ENCODE measurements around the gene BATF. TPM values are rescaled to one million over a fixed set of nuclear protein-coding genes. Genes with fewer than 3 reads are reported as not detected.
"Not testable (repeated sequence)": the region's sequence is repeated elsewhere in the genome, so short reads cannot be mapped to it uniquely, and the experiment has no call there.

Gene BATF, protein sequence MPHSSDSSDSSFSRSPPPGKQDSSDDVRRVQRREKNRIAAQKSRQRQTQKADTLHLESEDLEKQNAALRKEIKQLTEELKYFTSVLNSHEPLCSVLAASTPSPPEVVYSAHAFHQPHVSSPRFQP
- 100 to 1,000 TPM; 123 to 211 TPM for total RNA-seq

DNA sequence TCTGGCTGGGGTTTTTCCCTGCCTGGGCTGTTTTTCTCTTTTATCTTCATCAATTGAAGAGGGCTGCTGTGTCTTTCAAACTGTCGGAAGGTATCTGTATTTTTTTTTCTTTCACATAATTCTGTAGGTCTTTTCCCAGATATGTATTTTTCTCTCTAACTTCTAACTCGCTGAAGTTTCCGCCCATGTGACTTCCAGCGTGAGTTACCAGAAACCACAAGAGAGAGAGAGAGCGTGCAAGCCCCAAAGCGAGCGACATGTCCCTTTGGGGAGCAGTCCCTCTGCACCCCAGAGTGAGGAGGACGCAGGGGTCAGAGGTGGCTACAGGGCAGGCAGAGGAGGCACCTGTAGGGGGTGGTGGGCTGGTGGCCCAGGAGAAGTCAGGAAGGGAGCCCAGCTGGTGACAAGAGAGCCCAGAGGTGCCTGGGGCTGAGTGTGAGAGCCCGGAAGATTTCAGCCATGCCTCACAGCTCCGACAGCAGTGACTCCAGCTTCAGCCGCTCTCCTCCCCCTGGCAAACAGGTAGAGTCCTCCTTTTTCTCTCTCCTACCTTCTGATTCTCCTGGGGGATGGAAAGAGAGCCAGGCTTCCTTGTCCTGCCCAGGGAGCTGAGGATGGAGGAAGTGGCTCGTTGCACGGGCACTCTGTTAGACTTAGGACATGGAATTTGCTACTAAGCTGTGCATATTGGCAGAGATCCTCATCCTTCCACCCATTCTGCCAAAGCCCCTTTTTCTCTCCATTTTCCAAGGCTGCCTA, at the start of gene BATF:
Gene BATF, plus strand, starts transcription at position 246 of the 759 bp plus-strand sequence. Its CDS starts 214 bp downstream, at position 460.
- no peaks in the 10 kb centered on the region for H3K9me3 Mint-ChIP-seq
- peaks cover 40% of the 10 kb centered on the region for H3K4me1 Mint-ChIP-seq
- ATAC-seq (replicated peaks) = peak; percentile 55
- peak within 1 kb of the TSS; percentile 98 for H3K4me3 Mint-ChIP-seq
- no peaks in the 10 kb centered on the region for H3K27me3 Mint-ChIP-seq
- peaks cover 58% of the 10 kb centered on the region for H3K36me3 Mint-ChIP-seq (ENCODE audit: low read depth)
- H3K27ac Mint-ChIP-seq = peak within 1 kb of the TSS; percentile 97

DNA sequence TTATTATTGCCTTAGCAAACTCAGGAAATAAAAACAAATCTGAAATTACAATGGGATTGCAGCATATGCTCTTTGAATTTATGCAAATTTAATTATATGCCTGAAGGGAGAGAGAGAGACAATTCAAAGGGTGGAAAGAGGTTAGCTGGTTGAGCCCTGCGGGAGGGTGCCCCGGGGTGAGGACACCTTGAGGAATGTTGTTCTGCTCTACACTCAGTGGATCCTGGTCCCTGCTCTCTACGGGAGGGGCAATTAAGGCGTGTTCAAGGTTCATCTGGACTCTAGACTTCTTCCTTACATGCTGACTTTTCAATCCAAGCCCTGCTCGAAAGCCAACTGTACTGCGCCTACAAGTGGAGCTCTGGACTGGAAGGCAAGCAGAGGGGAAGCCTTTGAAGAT, 48.1 kb upstream of the BATF start:
- not testable (repeated sequence) for H3K27ac Mint-ChIP-seq; H3K36me3 Mint-ChIP-seq (ENCODE audit: low read depth); H3K27me3 Mint-ChIP-seq; H3K9me3 Mint-ChIP-seq; H3K4me1 Mint-ChIP-seq; ATAC-seq (replicated peaks); H3K4me3 Mint-ChIP-seq

DNA sequence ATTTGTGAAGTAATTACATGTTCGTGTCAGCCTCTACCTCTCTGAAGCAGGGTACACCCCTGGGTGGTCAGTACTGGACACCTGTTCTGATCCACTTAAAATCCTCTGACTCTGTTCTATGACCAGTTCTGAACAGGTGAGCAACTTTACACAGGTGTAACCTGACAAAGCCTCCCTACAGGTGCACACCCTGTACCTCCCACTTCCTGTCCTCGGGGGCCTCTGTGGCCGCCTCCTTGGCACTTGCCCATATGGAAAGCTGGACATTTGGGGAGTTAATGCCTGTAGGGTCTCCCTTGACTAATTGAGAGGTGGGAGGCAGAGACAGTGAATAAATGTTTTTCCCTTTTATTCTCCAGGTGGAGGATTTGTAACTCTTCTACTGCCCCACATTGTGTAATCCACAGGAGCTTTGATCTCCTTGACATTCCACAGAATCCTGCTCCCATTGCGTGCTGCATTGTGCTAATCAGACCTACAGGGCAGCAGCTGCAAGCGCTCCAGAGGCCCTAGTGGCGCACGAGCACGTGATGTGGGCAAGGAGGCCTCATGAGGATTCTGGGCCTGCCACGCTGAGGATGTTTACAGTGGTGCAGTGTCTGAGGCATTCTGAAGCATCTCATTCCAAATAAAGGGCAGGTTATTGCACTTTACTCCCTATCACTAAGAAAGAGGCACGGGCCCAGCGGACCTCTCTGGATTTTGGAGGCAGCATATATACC, 45.8 kb upstream of the BATF start:
- no peaks in the 10 kb centered on the region for H3K27me3 Mint-ChIP-seq
- no peaks in the 10 kb centered on the region for H3K4me1 Mint-ChIP-seq
- H3K27ac Mint-ChIP-seq = no peak overlapping the region
- H3K4me3 Mint-ChIP-seq = no peak overlapping the region
- H3K36me3 Mint-ChIP-seq (ENCODE audit: low read depth) = no peaks in the 10 kb centered on the region
- ATAC-seq (replicated peaks) = no peak
- H3K9me3 Mint-ChIP-seq = no peaks in the 10 kb centered on the region

DNA sequence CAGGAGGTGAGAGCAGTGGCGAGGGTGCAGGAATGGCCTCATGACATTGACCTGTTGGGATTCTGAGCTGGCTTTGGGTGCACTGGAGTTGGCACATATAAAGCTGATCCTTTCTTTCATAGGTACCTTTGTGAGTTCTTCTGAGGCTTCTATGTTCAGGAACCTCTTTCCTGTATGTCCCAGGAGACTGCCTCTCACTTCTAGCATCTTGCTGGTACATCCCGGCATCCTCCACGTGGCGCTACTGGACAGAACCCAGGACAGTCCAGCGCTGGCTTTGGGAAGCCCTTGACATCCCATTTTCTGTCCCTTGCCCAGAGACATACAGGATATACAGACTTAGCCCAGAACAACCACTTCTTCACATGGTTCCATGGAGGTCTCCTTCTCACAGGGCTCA, 44.4 kb upstream of the BATF start:
- Mint-ChIP-seq H3K4me3 (no peak overlapping the region), H3K4me1 (no peaks in the 10 kb centered on the region), H3K36me3 (ENCODE audit: low read depth) (no peaks in the 10 kb centered on the region), H3K9me3 (no peaks in the 10 kb centered on the region), H3K27ac (no peak overlapping the region), H3K27me3 (no peaks in the 10 kb centered on the region)
- ATAC-seq (replicated peaks) = no peak

DNA sequence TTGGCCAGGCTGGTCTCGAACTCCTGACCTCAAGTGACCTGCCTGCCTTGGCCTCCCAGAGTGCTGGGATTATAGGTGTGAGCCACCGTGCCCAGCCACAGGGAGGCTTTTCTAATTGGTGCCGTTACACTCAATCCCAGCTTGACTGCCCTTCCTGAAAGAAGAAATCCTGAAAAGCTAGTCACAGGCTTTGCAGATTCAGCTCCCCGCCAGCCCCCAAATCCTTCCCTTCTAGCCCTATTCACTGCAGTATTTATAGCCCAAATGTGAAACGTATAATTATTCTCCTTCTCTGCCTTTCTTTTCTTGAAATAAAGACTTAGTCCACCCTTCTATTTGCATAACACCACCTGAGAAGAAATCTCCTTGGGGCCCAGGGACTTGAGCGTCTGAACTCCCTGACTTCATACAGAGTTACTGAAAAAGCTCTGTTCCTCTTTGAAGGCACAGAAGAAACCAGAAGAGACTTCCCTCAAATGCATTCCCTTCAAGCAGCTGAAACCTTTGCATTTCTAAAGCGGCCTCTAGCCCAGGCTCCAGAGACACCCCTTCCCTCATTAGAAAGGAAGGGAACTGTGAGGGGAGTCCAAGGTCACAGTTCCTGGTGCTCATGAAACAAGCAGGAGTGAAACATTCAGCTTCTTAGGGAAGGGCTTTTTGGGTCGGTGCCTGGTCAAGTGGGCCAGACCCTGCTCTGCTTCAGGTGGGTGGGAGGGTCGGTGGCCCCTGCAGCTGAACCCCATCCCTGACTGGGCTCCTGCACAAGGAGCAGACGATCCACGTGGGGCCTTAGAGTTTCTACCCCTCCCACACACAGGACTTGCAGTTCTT, 42.3 kb upstream of the BATF start:
- Mint-ChIP-seq H3K27ac (no peak overlapping the region), H3K27me3 (no peaks in the 10 kb centered on the region), H3K36me3 (ENCODE audit: low read depth) (no peaks in the 10 kb centered on the region), H3K4me1 (no peaks in the 10 kb centered on the region), H3K9me3 (no peaks in the 10 kb centered on the region), H3K4me3 (no peak overlapping the region)
- ATAC-seq (replicated peaks) = no peak

DNA sequence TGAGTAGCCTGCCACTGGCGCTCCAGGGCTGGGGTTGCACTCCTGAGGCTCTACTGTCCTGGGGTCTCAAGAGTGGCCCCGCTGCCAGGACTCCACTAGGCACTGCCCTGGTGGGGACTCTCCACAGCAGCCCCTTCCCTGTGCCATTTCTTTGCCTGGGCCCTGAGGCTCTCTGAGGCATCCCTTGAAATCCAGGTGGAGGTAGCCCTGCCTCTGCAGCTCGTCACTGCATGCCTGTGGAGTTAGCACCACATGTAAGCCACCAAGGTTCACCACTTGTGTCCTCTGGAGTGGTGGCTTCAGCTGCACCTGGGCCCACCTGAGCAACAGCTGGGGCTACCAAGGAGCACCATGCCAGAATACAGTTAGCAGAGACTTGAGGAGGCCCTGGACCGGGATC, 39.9 kb upstream of the BATF start:
- Mint-ChIP-seq H3K4me1 (peaks cover 6% of the 10 kb centered on the region), H3K27me3 (no peaks in the 10 kb centered on the region), H3K4me3 (no peak overlapping the region), H3K36me3 (ENCODE audit: low read depth) (no peaks in the 10 kb centered on the region), H3K9me3 (no peaks in the 10 kb centered on the region), H3K27ac (no peak overlapping the region)
- no peak for ATAC-seq (replicated peaks)

DNA sequence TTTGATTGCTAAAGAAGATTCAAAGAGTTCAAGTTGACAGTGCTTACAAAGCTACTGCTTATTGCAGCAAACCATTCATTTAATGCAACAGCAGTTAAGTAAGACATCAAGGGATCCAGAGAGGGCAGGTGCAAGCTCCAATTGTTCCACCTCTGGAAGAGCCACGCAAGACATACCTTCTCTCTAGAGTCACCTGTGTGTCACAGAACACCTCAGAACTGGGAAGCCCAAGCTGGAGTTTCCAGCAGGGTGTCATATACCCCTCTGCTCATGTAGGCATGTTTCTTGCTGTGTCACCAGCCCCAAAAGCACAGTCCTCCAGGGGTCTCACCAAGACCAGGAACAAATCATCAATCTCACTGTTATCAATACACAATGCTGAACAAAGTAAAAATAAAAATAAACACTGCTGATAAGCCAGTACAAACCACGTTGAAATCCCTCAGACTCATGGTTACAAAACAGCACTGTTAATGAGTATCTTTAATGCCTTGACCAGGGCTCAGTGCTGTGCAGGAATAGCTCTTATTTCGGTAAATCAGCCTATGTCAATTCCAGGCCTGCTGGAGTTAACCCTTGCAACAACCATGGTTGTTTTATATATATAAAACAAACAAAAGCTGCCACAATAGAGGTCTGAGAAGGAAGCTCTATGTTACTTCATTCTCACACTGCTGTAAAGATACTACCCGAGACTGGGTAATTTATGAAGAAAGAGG, 37.4 kb upstream of the BATF start:
- no peak overlapping the region for H3K4me3 Mint-ChIP-seq
- peaks cover 13% of the 10 kb centered on the region for H3K4me1 Mint-ChIP-seq
- H3K27me3 Mint-ChIP-seq = no peaks in the 10 kb centered on the region
- H3K36me3 Mint-ChIP-seq (ENCODE audit: low read depth) = no peaks in the 10 kb centered on the region
- H3K27ac Mint-ChIP-seq = no peak overlapping the region
- no peaks in the 10 kb centered on the region for H3K9me3 Mint-ChIP-seq
- ATAC-seq (replicated peaks) = no peak

DNA sequence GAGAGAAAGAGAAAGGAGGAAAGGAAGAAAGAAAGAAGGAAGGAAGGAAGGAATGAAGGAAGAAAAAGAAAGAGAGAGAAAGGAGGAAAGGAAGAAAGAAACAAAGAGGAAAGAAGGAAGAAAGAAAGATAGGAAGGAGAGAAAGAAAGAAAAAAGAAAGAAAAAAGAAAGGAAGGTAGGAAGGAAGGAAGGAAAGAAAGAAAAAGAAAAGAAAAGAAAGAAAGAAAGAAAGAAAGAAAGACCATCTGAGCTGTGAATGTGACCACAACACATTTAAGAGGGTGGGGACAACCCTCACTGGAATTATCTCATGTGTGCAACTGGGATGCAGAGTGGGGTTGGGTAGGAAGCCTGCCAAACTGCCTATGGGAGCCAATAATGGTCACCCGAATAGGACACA, 36.0 kb upstream of the BATF start:
- no peaks in the 10 kb centered on the region for H3K27me3 Mint-ChIP-seq
- H3K4me3 Mint-ChIP-seq = no peak overlapping the region
- H3K9me3 Mint-ChIP-seq = no peaks in the 10 kb centered on the region
- H3K27ac Mint-ChIP-seq = no peak overlapping the region
- no peak for ATAC-seq (replicated peaks)
- H3K36me3 Mint-ChIP-seq (ENCODE audit: low read depth) = no peaks in the 10 kb centered on the region
- H3K4me1 Mint-ChIP-seq = peaks cover 13% of the 10 kb centered on the region

DNA sequence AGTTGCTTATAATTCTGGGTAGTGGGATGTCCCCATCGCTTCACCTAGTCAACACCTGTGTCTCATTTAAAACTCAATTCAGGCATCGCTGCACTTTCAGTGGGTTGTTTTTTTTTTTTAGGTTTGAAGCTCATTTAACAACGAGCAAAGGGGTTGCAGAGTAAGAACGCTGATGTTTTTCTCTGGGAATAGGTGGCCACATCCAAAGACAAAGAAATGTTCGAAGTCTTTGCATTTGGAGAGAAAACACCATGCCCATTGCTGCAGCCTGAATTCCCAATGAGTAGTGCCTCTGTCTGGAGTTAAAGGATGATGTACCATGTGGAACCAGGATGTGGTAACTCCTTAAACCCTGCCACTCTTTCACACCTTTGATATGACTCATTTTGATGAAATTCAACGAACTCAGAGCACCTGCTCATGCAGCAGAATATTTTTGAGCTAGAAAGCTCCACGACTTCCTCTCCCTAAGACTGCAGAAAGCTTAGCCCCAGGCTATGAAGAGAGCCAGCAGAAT, 35.1 kb upstream of the BATF start:
- Mint-ChIP-seq H3K36me3 (ENCODE audit: low read depth) (no peaks in the 10 kb centered on the region), H3K27me3 (no peaks in the 10 kb centered on the region), H3K27ac (no peak overlapping the region), H3K4me1 (peaks cover 13% of the 10 kb centered on the region), H3K4me3 (peak overlapping the region; percentile 15), H3K9me3 (no peaks in the 10 kb centered on the region)
- peak; percentile 88 for ATAC-seq (replicated peaks)

DNA sequence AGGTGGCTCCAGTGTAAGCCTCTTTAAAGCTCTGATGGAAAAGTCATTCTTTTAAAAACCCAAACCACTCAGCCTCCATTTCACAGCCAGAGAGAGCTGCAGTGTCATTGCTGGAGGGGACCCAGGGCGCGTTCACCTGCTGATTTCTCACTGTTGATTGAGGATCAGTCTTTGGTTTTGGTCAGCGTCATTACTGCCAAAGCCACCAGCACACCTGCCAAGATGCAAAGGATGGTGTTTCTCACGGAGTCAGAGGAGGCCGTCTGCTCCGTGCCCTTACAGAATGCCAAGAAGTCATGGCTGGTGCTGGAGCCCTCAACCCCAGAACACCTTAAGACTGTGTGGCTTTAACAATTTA, 32.8 kb upstream of the BATF start:
- Mint-ChIP-seq H3K4me1 (peaks cover 26% of the 10 kb centered on the region), H3K4me3 (peak overlapping the region; percentile 64), H3K27ac (no peak overlapping the region), H3K27me3 (no peaks in the 10 kb centered on the region), H3K36me3 (ENCODE audit: low read depth) (no peaks in the 10 kb centered on the region), H3K9me3 (no peaks in the 10 kb centered on the region)
- ATAC-seq (replicated peaks) = no peak

DNA sequence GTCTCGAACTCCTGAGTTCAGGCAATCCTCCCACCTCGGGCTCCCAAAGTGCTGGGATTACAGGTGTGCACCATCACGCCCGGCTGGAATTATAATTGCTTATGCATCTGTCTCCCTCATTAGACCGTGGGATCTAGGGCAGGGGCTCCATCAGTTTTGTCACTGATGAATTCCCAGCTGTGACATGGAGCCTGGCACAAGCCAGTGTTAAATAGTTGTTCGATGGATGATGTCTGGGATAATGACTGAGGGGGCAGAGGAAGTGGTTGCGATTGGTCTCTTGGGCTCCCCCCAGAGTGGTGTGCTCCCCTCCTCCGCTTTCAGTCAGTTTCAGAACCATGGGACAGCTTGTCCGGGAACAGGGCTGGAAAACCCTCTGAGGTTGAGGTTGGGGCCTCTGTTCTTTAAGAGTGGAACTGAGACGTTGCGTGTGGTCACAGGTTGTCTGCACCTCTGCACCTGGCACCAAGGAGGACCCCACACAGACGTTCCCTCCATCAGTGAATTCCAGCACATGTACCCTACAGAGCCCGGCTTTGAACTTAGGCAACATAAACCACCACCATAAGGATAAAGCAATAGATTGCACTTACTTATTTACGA, 30.8 kb upstream of the BATF start:
- ATAC-seq (replicated peaks) = no peak
- H3K4me3 Mint-ChIP-seq = no peak overlapping the region

DNA sequence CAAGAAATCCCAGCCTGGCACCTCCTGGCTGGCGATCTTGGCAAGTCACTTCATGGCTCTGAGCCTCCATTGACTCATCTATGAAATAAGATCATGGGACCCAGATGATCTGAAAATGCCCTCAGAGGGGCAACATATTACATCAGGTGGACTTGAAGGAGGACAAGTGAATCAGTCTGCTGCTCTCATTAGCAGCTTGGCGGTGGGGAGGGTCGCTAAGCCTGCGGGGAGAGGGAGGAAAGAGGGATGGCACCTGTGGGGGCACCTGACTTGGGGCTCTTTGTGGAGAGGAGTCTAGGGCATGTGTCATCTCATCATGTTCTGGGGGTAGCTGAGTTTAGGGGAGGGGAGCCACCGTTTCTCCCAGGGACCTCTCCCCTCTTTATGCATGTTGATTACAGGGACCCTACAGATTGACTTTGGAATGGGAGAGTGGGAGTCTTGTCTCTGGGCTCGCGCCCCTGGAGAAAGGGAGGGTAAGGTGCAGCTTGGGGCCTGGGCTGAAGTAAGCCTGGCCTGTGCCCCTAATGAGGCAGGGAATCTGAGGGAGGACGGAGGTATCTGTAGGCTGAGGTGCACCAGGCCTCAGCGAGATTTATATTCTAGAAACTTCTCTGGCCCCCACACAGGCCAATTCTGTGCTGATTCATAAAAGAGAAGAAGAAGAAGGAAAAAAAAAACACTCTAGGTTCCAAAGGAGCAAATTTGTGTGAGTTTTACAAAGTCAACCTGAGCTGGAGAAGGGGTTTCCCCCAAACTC, 29.3 kb upstream of the BATF start:
- Mint-ChIP-seq H3K27me3 (no peaks in the 10 kb centered on the region), H3K36me3 (ENCODE audit: low read depth) (no peaks in the 10 kb centered on the region), H3K9me3 (no peaks in the 10 kb centered on the region), H3K4me1 (peaks cover 44% of the 10 kb centered on the region), H3K27ac (peak overlapping the region; percentile 62), H3K4me3 (peak overlapping the region; percentile 48)
- ATAC-seq (replicated peaks) = peak; percentile 57

More for the DNA sequence above, 30.8 kb upstream of the BATF start:
- H3K27me3 Mint-ChIP-seq = no peaks in the 10 kb centered on the region
- peaks cover 42% of the 10 kb centered on the region for H3K4me1 Mint-ChIP-seq
- no peak overlapping the region for H3K27ac Mint-ChIP-seq
- no peaks in the 10 kb centered on the region for H3K9me3 Mint-ChIP-seq
- no peaks in the 10 kb centered on the region for H3K36me3 Mint-ChIP-seq (ENCODE audit: low read depth)

DNA sequence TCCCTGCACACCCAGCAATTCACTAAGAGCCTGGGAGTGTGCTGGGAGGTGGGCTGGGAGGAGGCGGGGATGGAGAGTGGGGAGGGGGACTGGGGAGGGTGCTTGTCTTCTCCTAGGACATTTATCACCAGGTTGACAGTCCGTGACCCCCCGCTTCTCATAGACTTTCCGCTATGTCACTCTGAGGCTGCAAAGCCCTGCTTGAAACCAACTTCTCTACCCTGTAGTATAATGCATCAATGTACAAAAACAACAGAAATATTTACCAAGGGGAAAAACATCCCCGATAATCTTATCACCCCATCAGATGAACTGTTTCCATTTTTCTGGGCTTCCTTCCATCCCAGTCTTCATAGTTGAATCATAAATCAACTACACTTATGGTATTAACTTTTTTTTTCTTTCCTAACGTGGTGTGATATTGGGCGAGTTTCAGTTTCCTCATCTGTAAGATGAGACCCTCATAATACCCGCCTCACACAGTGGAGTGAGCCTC, 28.6 kb upstream of the BATF start:
- Mint-ChIP-seq H3K4me3 (peak overlapping the region; percentile 48), H3K4me1 (peaks cover 42% of the 10 kb centered on the region), H3K27me3 (no peaks in the 10 kb centered on the region), H3K9me3 (no peaks in the 10 kb centered on the region), H3K36me3 (ENCODE audit: low read depth) (no peaks in the 10 kb centered on the region), H3K27ac (peak overlapping the region; percentile 62)
- peak; percentile 7 for ATAC-seq (replicated peaks)
